Karpas-422 (cell line): ENCODE data around the gene AIF1L. TPM values are rescaled to one million over a fixed set of nuclear protein-coding genes. Genes with fewer than 3 reads are reported as not detected.

Experiments
- DNase-seq: peaks from one replicate; pipeline ENCODE4 v3.0.0-alpha.2; 2015
- H2AFZ ChIP-seq: fragments of 200-600 bp; sonication (generic); 2 replicates; pipeline ENCODE4 v1.6.1; 2014; ENCODE audit warnings: antibody characterized with exemption, low read length, mixed read lengths
- H3K27ac ChIP-seq: fragments of 200-600 bp; sonication (generic); 2 replicates; pipeline ENCODE4 v1.5.1; 2014; ENCODE audit warnings: mild to moderate bottlenecking, low read length, moderate library complexity
- H3K27me3 ChIP-seq: fragments of 200-600 bp; sonication (generic); 2 replicates; pipeline ENCODE4 v1.6.1; 2014; ENCODE audit warnings: low read length, mixed read lengths
- H3K36me3 ChIP-seq: fragments of 200-600 bp; sonication (generic); 2 replicates; pipeline ENCODE4 v1.6.1; 2014; ENCODE audit warnings: low read length, mixed read lengths; ENCODE audit not compliant: insufficient read depth
- H3K4me1 ChIP-seq: fragments of 200-600 bp; sonication (generic); 2 replicates; pipeline ENCODE4 v1.6.1; 2014; ENCODE audit warnings: mild to moderate bottlenecking, low read length, mixed read lengths
- H3K4me2 ChIP-seq: fragments of 200-600 bp; sonication (generic); 2 replicates; pipeline ENCODE4 v1.6.1; 2014; ENCODE audit warnings: low read length, low read depth, mild to moderate bottlenecking; ENCODE audit not compliant: poor library complexity, severe bottlenecking
- H3K4me3 ChIP-seq: fragments of 200-600 bp; sonication (generic); 2 replicates; pipeline ENCODE4 v1.5.1; 2014; ENCODE audit warnings: mild to moderate bottlenecking, antibody characterized with exemption, low read length, mixed read lengths
- H3K79me2 ChIP-seq: fragments of 200-600 bp; sonication (generic); 2 replicates; pipeline ENCODE4 v1.6.1; 2014; ENCODE audit warnings: mild to moderate bottlenecking, low read length, mixed read lengths
- H3K9ac ChIP-seq: fragments of 200-600 bp; sonication (generic); 2 replicates; pipeline ENCODE4 v1.6.0; 2014; ENCODE audit warnings: low read length
- H3K9me2 ChIP-seq: fragments of 200-600 bp; sonication (generic), shearing (Covaris generic); replicated peaks from 2 replicates; pipeline ENCODE4 v1.6.0; 2014; ENCODE audit warnings: mild to moderate bottlenecking, low read length, moderate library complexity; ENCODE audit not compliant: insufficient read depth
- H3K9me3 ChIP-seq: fragments of 300-700, 200-600 bp; sonication (generic); 2 replicates; pipeline ENCODE4 v1.6.1; 2014; ENCODE audit warnings: low read length, mixed read lengths
- H4K20me1 ChIP-seq: fragments of 200-600 bp; sonication (generic); 2 replicates; pipeline ENCODE4 v1.6.1; 2014; ENCODE audit warnings: mild to moderate bottlenecking, antibody characterized with exemption, low read length, low read depth; ENCODE audit not compliant: insufficient read depth
- total RNA-seq: library from RNA; depleted of rRNA; stranded (reverse); fragments of >200 nt; shearing (Covaris generic); gene quantifications from 2 replicates; pipeline ENCODE4 v1.2.3, GENCODE V29; 2014; ENCODE audit warnings: low replicate concordance

Gene AIF1L
- total RNA-seq, 1 experiment from 2014 or later: not detected

DNA sequence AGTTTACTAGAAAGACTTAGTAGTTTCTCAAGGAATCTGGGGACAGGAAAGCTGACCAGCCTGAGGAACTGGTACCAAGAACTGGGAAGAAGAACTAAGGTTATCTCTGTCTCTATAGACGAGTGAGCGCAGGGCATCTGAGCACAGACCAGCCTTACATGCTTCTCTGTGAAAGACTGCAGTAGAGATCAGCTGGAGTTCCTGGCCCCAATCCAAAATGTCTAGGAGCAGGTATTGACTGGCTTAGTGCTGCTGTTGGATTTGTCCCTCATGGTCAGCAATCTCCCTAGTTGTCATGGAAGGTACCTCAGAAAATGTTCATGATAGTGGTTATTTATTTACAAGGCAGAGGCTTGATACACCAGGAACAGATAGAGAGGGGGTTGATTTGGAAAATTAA lies 42.3 kb downstream of the AIF1L start:
- H2AFZ ChIP-seq: no peak overlapping the region
- no peak overlapping the region for H3K9ac ChIP-seq
- H3K9me2 ChIP-seq: no peaks in the 10 kb centered on the region
- peaks cover 40% of the 10 kb centered on the region; the same call in 1 of the 2 replicates for H3K36me3 ChIP-seq
- H3K4me2 ChIP-seq: no peak overlapping the region
- H3K27ac ChIP-seq: no peak overlapping the region
- H3K27me3 ChIP-seq: no peaks in the 10 kb centered on the region
- H3K4me1 ChIP-seq: no peaks in the 10 kb centered on the region
- no peaks in the 10 kb centered on the region for H3K9me3 ChIP-seq
- DNase-seq: no peak
- no peaks in the 10 kb centered on the region for H4K20me1 ChIP-seq
- no peaks in the 10 kb centered on the region; the same call in 1 of the 2 replicates for H3K79me2 ChIP-seq
- H3K4me3 ChIP-seq: no peak overlapping the region

- H4K20me1 ChIP-seq: no peaks in the 10 kb centered on the region
- DNase-seq: no peak
- no peak overlapping the region for H3K9ac ChIP-seq
- H3K27me3 ChIP-seq: no peaks in the 10 kb centered on the region
- H3K4me2 ChIP-seq: no peak overlapping the region
- H3K9me2 ChIP-seq: no peaks in the 10 kb centered on the region
- H3K36me3 ChIP-seq: peaks cover 48% of the 10 kb centered on the region; the same call in 1 of the 2 replicates
- H3K79me2 ChIP-seq: peaks cover 2% of the 10 kb centered on the region; the same call in 1 of the 2 replicates
- no peak overlapping the region for H3K4me3 ChIP-seq
- H3K4me1 ChIP-seq: no peaks in the 10 kb centered on the region
- no peak overlapping the region for H2AFZ ChIP-seq
- no peak overlapping the region for H3K27ac ChIP-seq
- no peaks in the 10 kb centered on the region for H3K9me3 ChIP-seq
Observed at GRCh38 chr9:131140112-131140511, 43.8 kb downstream of the AIF1L start.

DNA sequence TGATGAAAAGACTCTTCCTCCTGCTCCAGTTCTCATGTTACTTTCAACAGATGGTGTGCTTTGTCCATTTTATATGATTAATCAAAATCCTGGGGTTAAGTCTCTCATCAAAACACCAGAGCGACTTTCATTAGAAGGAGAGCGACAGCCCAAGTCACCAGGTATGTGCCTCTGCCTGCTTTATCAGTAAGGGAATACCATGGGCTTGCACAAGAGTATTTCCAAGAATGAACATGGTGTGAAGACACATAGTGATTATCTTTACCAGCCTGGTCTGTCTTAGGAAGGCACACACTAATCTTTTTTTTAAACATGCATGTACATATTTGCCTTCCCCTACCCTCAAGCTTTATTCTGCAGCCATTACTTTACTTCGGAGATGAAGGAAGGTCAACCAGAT lies 44.2 kb downstream of the AIF1L start:
- no peaks in the 10 kb centered on the region for H4K20me1 ChIP-seq
- no peaks in the 10 kb centered on the region for H3K4me1 ChIP-seq
- no peak overlapping the region for H3K4me2 ChIP-seq
- DNase-seq: no peak
- no peaks in the 10 kb centered on the region for H3K9me2 ChIP-seq
- peaks cover 52% of the 10 kb centered on the region; the same call in 1 of the 2 replicates for H3K36me3 ChIP-seq
- no peak overlapping the region for H3K27ac ChIP-seq
- H3K79me2 ChIP-seq: peaks cover 2% of the 10 kb centered on the region; the same call in 1 of the 2 replicates
- no peak overlapping the region for H3K4me3 ChIP-seq
- H2AFZ ChIP-seq: no peak overlapping the region
- H3K9me3 ChIP-seq: no peaks in the 10 kb centered on the region
- H3K27me3 ChIP-seq: no peaks in the 10 kb centered on the region
- H3K9ac ChIP-seq: no peak overlapping the region

GRCh38 chr9:131142160-131142559 lies 45.8 kb downstream of the AIF1L start:
- DNase-seq: no peak
- H3K27ac ChIP-seq: no peak overlapping the region
- H3K4me3 ChIP-seq: no peak overlapping the region
- peaks cover 45% of the 10 kb centered on the region; the same call in 1 of the 2 replicates for H3K36me3 ChIP-seq
- H3K4me1 ChIP-seq: no peaks in the 10 kb centered on the region
- no peak overlapping the region for H3K4me2 ChIP-seq
- no peaks in the 10 kb centered on the region for H3K27me3 ChIP-seq
- H2AFZ ChIP-seq: no peak overlapping the region
- no peaks in the 10 kb centered on the region for H3K9me2 ChIP-seq
- H3K9ac ChIP-seq: no peak overlapping the region
- peaks cover 2% of the 10 kb centered on the region; the same call in 1 of the 2 replicates for H3K79me2 ChIP-seq
- no peaks in the 10 kb centered on the region for H4K20me1 ChIP-seq
- no peaks in the 10 kb centered on the region for H3K9me3 ChIP-seq

DNA sequence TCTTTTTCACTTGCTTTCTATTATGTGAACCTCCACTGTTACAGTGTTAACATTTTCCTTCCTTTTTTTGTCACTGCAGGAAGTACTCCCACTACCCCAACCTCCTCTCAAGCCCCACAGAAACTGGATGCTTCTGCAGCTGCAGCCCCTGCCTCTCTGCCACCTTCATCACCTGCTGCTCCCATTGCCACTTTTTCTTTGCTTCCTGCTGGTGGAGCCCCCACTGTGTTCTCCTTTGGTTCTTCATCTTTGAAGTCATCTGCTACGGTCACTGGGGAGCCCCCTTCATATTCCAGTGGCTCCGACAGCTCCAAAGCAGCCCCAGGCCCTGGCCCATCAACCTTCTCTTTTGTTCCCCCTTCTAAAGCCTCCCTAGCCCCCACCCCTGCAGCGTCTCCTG lies 47.9 kb downstream of the AIF1L start:
- H3K79me2 ChIP-seq: peaks cover 2% of the 10 kb centered on the region; the same call in 1 of the 2 replicates
- peaks cover 57% of the 10 kb centered on the region; the same call in 1 of the 2 replicates for H3K36me3 ChIP-seq
- H3K4me3 ChIP-seq: no peak overlapping the region
- no peak overlapping the region for H3K27ac ChIP-seq
- no peak overlapping the region for H2AFZ ChIP-seq
- no peaks in the 10 kb centered on the region for H3K4me1 ChIP-seq
- no peaks in the 10 kb centered on the region for H3K9me2 ChIP-seq
- no peak overlapping the region for H3K4me2 ChIP-seq
- H3K9me3 ChIP-seq: no peaks in the 10 kb centered on the region
- no peaks in the 10 kb centered on the region for H4K20me1 ChIP-seq
- no peaks in the 10 kb centered on the region for H3K27me3 ChIP-seq
- no peak overlapping the region for H3K9ac ChIP-seq
- DNase-seq: no peak

GRCh38 chr9:131145245-131145644 lies 48.9 kb downstream of the AIF1L start:
- no peaks in the 10 kb centered on the region for H3K27me3 ChIP-seq
- no peaks in the 10 kb centered on the region for H3K9me2 ChIP-seq
- H3K9me3 ChIP-seq: no peaks in the 10 kb centered on the region
- no peak overlapping the region for H3K4me3 ChIP-seq
- H3K79me2 ChIP-seq: peaks cover 2% of the 10 kb centered on the region; the same call in 1 of the 2 replicates
- no peak overlapping the region for H3K4me2 ChIP-seq
- no peak overlapping the region for H3K9ac ChIP-seq
- no peak overlapping the region for H3K27ac ChIP-seq
- no peaks in the 10 kb centered on the region for H3K4me1 ChIP-seq
- H3K36me3 ChIP-seq: peaks cover 61% of the 10 kb centered on the region; the same call in 1 of the 2 replicates
- H2AFZ ChIP-seq: no peak overlapping the region
- no peaks in the 10 kb centered on the region for H4K20me1 ChIP-seq
- no peak for DNase-seq

DNA sequence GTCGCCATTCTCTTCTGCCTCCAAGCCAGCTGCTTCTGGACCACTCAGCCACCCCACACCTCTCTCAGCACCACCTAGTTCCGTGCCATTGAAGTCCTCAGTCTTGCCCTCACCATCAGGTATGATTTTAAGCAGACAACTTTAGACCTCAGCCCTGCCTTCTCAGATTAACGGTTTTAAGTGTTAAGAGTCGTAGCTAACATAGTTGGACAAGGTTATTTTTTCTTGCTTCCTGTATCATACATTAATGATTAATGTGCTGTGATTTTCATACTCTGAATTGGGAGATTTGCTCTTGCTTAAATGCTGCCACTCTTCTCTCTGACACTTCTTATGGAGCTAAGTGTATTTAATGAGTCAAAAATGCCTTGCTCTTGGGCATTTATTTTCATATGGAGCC lies 49.9 kb downstream of the AIF1L start:
- no peaks in the 10 kb centered on the region for H4K20me1 ChIP-seq
- no peak overlapping the region for H2AFZ ChIP-seq
- DNase-seq: no peak
- H3K9me2 ChIP-seq: no peaks in the 10 kb centered on the region
- 0 out of 2 replicates have a peak, but pooled peaks cover 2% of the 10 kb centered on the region for H3K79me2 ChIP-seq
- H3K27me3 ChIP-seq: no peaks in the 10 kb centered on the region
- H3K9me3 ChIP-seq: no peaks in the 10 kb centered on the region
- peaks cover 60% of the 10 kb centered on the region; the same call in 1 of the 2 replicates for H3K36me3 ChIP-seq
- no peak overlapping the region for H3K9ac ChIP-seq
- no peak overlapping the region for H3K27ac ChIP-seq
- no peaks in the 10 kb centered on the region for H3K4me1 ChIP-seq
- no peak overlapping the region for H3K4me3 ChIP-seq
- H3K4me2 ChIP-seq: no peak overlapping the region

GRCh38 chr9:131148276-131148675 lies 51.9 kb downstream of the AIF1L start:
- no peaks in the 10 kb centered on the region for H3K9me3 ChIP-seq
- peaks cover 11% of the 10 kb centered on the region for H3K79me2 ChIP-seq

More at GRCh38 chr9:131148276-131148675, 51.9 kb downstream of the AIF1L start:
- Histone ChIP-seq H3K9ac (no peak overlapping the region), H3K27me3 (no peaks in the 10 kb centered on the region), H3K27ac (no peak overlapping the region), H2AFZ (no peak overlapping the region), H3K4me2 (no peak overlapping the region), H3K9me2 (no peaks in the 10 kb centered on the region), H3K4me1 (no peaks in the 10 kb centered on the region), H3K4me3 (no peak overlapping the region), H4K20me1 (no peaks in the 10 kb centered on the region), H3K36me3 (peaks cover 72% of the 10 kb centered on the region; the same call in 1 of the 2 replicates)
- DNase-seq: no peak
